ENCODE results near the gene GABPB1. TPM values are rescaled to one million over a fixed set of nuclear protein-coding genes. Genes with fewer than 3 reads are reported as not detected.
A peak's percentile ranks its signal among the peaks of the same experiment; 100 is the strongest.

The GABPB1 gene
- total RNA-seq, 4 donors from 2014 or later = 16.9 to 20.2 (median 17.8) TPM

DNA sequence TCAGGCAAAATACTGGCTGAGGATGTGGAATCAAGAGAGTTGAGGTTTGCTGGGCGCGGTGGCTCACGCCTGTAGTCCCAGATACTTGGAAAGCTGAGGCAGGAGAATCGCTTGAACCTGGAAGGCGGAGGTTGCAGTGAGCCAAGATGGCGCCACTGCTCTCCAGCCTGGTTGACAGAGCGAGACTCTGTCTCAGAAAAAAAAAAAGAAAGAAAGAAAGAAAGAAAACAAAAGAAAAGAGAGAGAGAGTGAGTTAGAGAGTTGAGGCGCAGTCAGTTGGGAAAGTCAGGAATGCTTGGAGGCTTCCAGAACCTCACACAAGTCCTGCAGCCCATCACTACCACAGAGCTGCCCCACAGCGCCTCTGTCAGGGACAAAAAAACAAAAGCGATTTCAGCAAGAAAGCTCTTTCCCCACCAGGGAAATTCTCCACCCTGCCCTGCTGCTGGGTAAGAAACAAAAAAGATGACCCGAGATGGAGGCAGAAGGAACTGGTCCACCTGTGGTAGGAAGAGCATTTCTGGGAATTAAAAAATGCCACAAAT is 103.3 kb downstream of the GABPB1 start:
- DNase-seq (ENCODE audit: low spot score in 2 of 2) = no peak
- WGBS, 2 donors = 82 to 87% methylated on average over 11 of the region's 11 CpGs
- no peak overlapping the region for H3K4me3 ChIP-seq (ENCODE audit: low read depth, poor library complexity, severe bottlenecking)
- intact Hi-C loops (cut with DNase I; ENCODE audit: low total_unique reads) = no loop called here
- TF ChIP-seq, protein P1, sequence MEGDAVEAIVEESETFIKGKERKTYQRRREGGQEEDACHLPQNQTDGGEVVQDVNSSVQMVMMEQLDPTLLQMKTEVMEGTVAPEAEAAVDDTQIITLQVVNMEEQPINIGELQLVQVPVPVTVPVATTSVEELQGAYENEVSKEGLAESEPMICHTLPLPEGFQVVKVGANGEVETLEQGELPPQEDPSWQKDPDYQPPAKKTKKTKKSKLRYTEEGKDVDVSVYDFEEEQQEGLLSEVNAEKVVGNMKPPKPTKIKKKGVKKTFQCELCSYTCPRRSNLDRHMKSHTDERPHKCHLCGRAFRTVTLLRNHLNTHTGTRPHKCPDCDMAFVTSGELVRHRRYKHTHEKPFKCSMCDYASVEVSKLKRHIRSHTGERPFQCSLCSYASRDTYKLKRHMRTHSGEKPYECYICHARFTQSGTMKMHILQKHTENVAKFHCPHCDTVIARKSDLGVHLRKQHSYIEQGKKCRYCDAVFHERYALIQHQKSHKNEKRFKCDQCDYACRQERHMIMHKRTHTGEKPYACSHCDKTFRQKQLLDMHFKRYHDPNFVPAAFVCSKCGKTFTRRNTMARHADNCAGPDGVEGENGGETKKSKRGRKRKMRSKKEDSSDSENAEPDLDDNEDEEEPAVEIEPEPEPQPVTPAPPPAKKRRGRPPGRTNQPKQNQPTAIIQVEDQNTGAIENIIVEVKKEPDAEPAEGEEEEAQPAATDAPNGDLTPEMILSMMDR (IDR thresholded peaks at IDR 0.05) = no peak
- no peak for TF ChIP-seq POLR2A (IDR thresholded peaks at IDR 0.05)

- no peak for DNase-seq (ENCODE audit: low spot score in 2 of 2)
- intact Hi-C loops (cut with DNase I; ENCODE audit: low total_unique reads) = no loop called here
- TF ChIP-seq, protein P1 (IDR thresholded peaks at IDR 0.05) = no peak
- TF ChIP-seq POLR2A (IDR thresholded peaks at IDR 0.05) = no peak
- 72 to 82% methylated on average over 6 of the region's 6 CpGs for WGBS, 2 donors
- H3K4me3 ChIP-seq (ENCODE audit: low read depth, poor library complexity, severe bottlenecking) = no peak overlapping the region
Observed at GRCh38 chr15:50250760-50251394, 104.1 kb downstream of the GABPB1 start.

- intact Hi-C loops (cut with DNase I; ENCODE audit: low total_unique reads) = no loop called here
- 53 to 66% methylated on average over 2 of the region's 2 CpGs for whole genome bisulfite sequencing, 2 donors
- TF ChIP-seq POLR2A (IDR thresholded peaks at IDR 0.05) = no peak
- TF ChIP-seq, protein P1 (IDR thresholded peaks at IDR 0.05) = no peak
- DNase-seq (ENCODE audit: low spot score in 2 of 2) = no peak
- H3K4me3 ChIP-seq (ENCODE audit: low read depth, poor library complexity, severe bottlenecking) = no peak overlapping the region
Observed at GRCh38 chr15:50249704-50250103, 105.3 kb downstream of the GABPB1 start.

GRCh38 chr15:50248994-50249582 is 105.9 kb downstream of the GABPB1 start:
- H3K4me3 ChIP-seq (ENCODE audit: low read depth, poor library complexity, severe bottlenecking) = no peak overlapping the region
- intact Hi-C loops (cut with DNase I; ENCODE audit: low total_unique reads) = no loop called here
- TF ChIP-seq, protein P1 (IDR thresholded peaks at IDR 0.05) = no peak
- TF ChIP-seq POLR2A (IDR thresholded peaks at IDR 0.05) = no peak
- WGBS, 2 donors = 59 to 64% methylated on average over 4 of the region's 4 CpGs
- DNase-seq (ENCODE audit: low spot score in 2 of 2) = no peak

DNA sequence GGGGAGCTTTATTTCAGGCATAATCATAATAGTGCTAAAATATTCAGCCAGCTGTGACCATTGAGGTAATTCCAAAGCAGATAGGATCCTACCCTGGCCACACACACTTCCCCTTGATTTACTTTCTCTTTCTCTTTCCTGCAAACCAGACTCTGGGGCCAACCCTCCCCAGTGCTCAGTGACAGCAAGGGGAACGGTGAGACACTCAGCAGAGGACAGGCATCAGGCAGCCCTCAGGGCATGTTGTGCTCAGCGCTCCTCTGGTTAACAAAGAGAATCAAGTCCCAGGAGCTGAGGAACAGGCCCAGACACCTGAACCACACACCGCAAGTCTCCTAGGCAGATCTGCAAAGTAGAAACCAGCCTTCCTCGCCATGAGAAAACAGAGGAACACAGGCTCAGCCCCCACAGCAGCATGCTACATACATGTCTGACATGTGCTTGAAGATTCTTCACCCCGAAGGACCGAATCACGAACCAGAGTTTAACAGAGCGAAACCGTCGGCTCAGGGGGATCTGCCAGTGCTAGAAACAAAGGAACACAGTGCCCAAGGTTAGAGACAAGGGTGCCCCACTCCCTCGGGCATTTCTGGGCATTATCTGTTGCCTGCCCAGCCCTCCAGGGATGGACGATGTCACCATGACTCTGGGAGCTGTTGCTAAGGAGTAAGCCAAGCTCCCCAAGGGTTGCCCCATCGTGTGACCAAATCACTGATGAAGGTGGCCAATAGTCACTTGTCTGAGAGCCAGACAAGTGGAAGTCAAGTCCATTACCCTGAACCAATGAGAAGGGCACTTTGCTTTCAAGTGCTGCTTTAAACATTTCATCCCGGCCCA is 107.0 kb downstream of the GABPB1 start:
- intact Hi-C loops (cut with DNase I; ENCODE audit: low total_unique reads) = no loop called here
- TF ChIP-seq, protein P1 (IDR thresholded peaks at IDR 0.05) = no peak
- no peak for TF ChIP-seq POLR2A (IDR thresholded peaks at IDR 0.05)
- 68 to 75% methylated on average over 14 of the region's 14 CpGs for WGBS, 2 donors
- DNase-seq (ENCODE audit: low spot score in 2 of 2) = peak in 1 of 2 donors; percentile 27
- H3K4me3 ChIP-seq (ENCODE audit: low read depth, poor library complexity, severe bottlenecking) = no peak overlapping the region
